ENCODE data around the gene LENG8.
"Not testable (repeated sequence)": the region's sequence is repeated elsewhere in the genome, so short reads cannot be mapped to it uniquely, and the experiment has no call there.

The LENG8 gene

DNA sequence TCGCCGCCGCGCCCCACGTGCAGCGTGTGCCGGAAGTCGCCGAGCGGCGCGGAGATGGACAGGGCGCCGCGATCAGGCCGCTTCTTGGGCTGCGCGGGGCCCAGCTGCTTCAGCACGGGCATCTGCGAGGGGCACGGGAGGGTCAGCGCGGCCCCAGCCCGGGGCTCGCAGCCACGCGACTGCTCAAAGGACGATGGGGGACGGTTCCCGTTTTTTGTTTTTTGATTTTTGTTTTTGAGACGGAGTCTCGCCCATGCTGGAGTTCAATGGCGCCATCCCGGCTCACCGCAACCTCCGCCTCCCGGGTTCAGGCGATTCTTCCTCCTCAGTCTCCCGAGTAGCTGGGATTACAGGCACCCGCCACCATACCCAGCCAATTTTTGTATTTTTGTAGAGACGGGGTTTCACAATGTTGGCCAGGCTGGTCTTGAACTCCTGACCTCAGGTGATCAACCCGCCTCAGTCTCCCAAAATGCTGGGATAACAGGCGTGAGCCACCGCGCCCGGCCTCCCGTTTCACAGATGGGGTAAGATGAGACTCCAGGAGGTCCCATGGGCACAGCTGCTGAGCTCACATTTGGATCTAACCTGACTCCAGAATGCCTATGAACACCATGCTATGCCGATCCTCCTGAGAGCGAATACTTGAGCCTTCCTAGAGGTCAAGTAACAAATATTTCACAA is 16.6 kb downstream of the LENG8 start:
- Histone ChIP-seq H3K36me3 (ENCODE audit: control insufficient read depth in 2 of 2, insufficient read depth in 1 of 2, low read length in 2 of 2) (peaks cover 10 to 20% of the 10 kb centered on the region in 2 experiments), H3K27ac (ENCODE audit: extremely low read depth, low read depth, low read length) (no peak overlapping the region), H3K9me3 (ENCODE audit: control insufficient read depth, insufficient read depth, low read depth, low read length) (no peaks in the 10 kb centered on the region), H3K4me1 (ENCODE audit: control insufficient read depth, insufficient read depth, low read length) (peaks cover 7% of the 10 kb centered on the region; the same call in 1 of the 2 replicates), H3K4me3 (ENCODE audit: low read depth, low read length) (no peak overlapping the region)
- TF ChIP-seq, protein P1, sequence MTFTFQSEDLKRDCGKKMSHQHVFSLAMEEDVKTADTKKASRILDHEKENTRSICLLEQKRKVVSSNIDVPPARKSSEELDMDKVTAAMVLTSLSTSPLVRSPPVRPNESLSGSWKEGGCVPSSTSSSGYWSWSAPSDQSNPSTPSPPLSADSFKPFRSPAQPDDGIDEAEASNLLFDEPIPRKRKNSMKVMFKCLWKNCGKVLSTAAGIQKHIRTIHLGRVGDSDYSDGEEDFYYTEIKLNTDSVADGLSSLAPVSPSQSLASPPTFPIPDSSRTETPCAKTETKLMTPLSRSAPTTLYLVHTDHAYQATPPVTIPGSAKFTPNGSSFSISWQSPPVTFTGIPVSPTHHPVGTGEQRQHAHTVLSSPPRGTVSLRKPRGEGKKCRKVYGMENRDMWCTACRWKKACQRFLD (tag by site-specific recombination; IDR thresholded peaks at IDR 0.05), result no peak
- no peak for TF ChIP-seq ZNF324 (tag by site-specific recombination; IDR thresholded peaks at IDR 0.05)
- no peak for TF ChIP-seq ZNF426 (tag by site-specific recombination; IDR thresholded peaks at IDR 0.05)
- TF ChIP-seq, protein P2, sequence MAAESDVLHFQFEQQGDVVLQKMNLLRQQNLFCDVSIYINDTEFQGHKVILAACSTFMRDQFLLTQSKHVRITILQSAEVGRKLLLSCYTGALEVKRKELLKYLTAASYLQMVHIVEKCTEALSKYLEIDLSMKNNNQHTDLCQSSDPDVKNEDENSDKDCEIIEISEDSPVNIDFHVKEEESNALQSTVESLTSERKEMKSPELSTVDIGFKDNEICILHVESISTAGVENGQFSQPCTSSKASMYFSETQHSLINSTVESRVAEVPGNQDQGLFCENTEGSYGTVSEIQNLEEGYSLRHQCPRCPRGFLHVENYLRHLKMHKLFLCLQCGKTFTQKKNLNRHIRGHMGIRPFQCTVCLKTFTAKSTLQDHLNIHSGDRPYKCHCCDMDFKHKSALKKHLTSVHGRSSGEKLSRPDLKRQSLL (tag by site-specific recombination; IDR thresholded peaks at IDR 0.05), result no peak
- no peak for TF ChIP-seq ZBTB48 (tag by site-specific recombination; IDR thresholded peaks at IDR 0.05)
- no peak for TF ChIP-seq ZNF561 (tag by site-specific recombination; IDR thresholded peaks at IDR 0.05; ENCODE audit: borderline replicate concordance)
- no peak for TF ChIP-seq MEIS1 (CRISPR knock-in tag; IDR thresholded peaks at IDR 0.05; ENCODE audit: borderline replicate concordance)
- no peak for TF ChIP-seq ZNF292 (tag by site-specific recombination; IDR thresholded peaks at IDR 0.05; ENCODE audit: borderline replicate concordance, low read depth)
- no peak for TF ChIP-seq ZNF175 (tag by site-specific recombination; IDR thresholded peaks at IDR 0.05)
- TF ChIP-seq, protein P3, sequence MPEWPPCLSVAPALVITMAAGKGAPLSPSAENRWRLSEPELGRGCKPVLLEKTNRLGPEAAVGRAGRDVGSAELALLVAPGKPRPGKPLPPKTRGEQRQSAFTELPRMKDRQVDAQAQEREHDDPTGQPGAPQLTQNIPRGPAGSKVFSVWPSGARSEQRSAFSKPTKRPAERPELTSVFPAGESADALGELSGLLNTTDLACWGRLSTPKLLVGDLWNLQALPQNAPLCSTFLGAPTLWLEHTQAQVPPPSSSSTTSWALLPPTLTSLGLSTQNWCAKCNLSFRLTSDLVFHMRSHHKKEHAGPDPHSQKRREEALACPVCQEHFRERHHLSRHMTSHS (tag by site-specific recombination; IDR thresholded peaks at IDR 0.05), result no peak
- TF ChIP-seq ZNF76 (tag by site-specific recombination; IDR thresholded peaks at IDR 0.05; ENCODE audit: borderline replicate concordance, low read depth), result no peak
- TF ChIP-seq, protein P4, sequence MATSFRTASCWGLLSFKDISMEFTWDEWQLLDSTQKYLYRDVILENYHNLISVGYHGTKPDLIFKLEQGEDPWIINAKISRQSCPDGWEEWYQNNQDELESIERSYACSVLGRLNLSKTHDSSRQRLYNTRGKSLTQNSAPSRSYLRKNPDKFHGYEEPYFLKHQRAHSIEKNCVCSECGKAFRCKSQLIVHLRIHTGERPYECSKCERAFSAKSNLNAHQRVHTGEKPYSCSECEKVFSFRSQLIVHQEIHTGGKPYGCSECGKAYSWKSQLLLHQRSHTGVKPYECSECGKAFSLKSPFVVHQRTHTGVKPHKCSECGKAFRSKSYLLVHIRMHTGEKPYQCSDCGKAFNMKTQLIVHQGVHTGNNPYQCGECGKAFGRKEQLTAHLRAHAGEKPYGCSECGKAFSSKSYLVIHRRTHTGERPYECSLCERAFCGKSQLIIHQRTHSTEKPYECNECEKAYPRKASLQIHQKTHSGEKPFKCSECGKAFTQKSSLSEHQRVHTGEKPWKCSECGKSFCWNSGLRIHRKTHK (tag by site-specific recombination; IDR thresholded peaks at IDR 0.05), result no peak
- TF ChIP-seq ZEB2 (tag by site-specific recombination; IDR thresholded peaks at IDR 0.05), result no peak
- TF ChIP-seq, protein P5, sequence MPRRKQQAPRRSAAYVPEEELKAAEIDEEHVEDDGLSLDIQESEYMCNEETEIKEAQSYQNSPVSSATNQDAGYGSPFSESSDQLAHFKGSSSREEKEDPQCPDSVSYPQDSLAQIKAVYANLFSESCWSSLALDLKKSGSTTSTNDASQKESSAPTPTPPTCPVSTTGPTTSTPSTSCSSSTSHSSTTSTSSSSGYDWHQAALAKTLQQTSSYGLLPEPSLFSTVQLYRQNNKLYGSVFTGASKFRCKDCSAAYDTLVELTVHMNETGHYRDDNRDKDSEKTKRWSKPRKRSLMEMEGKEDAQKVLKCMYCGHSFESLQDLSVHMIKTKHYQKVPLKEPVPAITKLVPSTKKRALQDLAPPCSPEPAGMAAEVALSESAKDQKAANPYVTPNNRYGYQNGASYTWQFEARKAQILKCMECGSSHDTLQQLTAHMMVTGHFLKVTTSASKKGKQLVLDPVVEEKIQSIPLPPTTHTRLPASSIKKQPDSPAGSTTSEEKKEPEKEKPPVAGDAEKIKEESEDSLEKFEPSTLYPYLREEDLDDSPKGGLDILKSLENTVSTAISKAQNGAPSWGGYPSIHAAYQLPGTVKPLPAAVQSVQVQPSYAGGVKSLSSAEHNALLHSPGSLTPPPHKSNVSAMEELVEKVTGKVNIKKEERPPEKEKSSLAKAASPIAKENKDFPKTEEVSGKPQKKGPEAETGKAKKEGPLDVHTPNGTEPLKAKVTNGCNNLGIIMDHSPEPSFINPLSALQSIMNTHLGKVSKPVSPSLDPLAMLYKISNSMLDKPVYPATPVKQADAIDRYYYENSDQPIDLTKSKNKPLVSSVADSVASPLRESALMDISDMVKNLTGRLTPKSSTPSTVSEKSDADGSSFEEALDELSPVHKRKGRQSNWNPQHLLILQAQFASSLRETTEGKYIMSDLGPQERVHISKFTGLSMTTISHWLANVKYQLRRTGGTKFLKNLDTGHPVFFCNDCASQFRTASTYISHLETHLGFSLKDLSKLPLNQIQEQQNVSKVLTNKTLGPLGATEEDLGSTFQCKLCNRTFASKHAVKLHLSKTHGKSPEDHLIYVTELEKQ (tag by site-specific recombination; IDR thresholded peaks at IDR 0.05; ENCODE audit: borderline replicate concordance), result no peak
- TF ChIP-seq OVOL3 (tag by site-specific recombination; IDR thresholded peaks at IDR 0.05), result no peak
- TF ChIP-seq, protein P6, sequence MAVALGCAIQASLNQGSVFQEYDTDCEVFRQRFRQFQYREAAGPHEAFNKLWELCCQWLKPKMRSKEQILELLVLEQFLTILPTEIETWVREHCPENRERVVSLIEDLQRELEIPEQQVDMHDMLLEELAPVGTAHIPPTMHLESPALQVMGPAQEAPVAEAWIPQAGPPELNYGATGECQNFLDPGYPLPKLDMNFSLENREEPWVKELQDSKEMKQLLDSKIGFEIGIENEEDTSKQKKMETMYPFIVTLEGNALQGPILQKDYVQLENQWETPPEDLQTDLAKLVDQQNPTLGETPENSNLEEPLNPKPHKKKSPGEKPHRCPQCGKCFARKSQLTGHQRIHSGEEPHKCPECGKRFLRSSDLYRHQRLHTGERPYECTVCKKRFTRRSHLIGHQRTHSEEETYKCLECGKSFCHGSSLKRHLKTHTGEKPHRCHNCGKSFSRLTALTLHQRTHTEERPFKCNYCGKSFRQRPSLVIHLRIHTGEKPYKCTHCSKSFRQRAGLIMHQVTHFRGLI (tag by site-specific recombination; IDR thresholded peaks at IDR 0.05), result no peak
- TF ChIP-seq BCL11A (tag by site-specific recombination; IDR thresholded peaks at IDR 0.05; ENCODE audit: low read depth), result no peak
- no peak for TF ChIP-seq ZNF600 (tag by site-specific recombination; IDR thresholded peaks at IDR 0.05)
- TF ChIP-seq HOXA7 (CRISPR knock-in tag; IDR thresholded peaks at IDR 0.05; ENCODE audit: borderline replicate concordance), result no peak
- no peak for TF ChIP-seq GLIS1 (tag by site-specific recombination; IDR thresholded peaks at IDR 0.05)
- CTCF ChIA-PET, result no interaction called here
- POLR2A ChIA-PET, result interaction anchor here (0.5 to 1.6 kb wide), 3 partner anchors 16 to 37 kb away, joined by 4 to 10 read pairs (median 4); partner anchors contain the start of gene LENG8

DNA sequence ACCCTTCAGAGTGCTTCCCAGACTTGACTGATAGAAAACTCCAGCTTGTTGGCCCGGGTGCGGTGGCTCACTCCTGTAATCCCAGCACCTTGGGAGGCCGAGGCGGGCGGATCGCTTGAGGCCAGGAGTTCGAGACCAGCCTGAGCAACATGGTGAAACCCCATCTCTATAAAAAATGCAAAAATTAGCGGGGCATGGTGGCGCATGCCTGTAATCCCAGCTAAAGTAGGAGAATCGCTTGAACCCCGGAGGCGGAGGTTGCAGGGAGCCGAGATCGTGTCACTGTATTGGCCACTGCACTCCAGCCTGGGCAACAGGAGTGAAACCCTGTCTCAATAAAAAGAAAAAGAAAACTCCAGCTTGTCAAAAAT is 17.1 kb downstream of the LENG8 start:
- H3K4me1 ChIP-seq (ENCODE audit: control insufficient read depth, insufficient read depth, low read length), result not testable (repeated sequence)

More for the DNA sequence above, 17.1 kb downstream of the LENG8 start:
- H3K36me3 ChIP-seq (ENCODE audit: control insufficient read depth in 2 of 2, insufficient read depth in 1 of 2, low read length in 2 of 2), result peaks cover 10 to 15% of the 10 kb centered on the region in 2 experiments
- POLR2A ChIA-PET, result interaction anchor here (0.6 to 1.6 kb wide), 2 partner anchors 17 to 22 kb away, joined by 4 to 10 read pairs; partner anchors contain the start of gene LENG8
- H3K4me3 ChIP-seq (ENCODE audit: low read depth, low read length); H3K27ac ChIP-seq (ENCODE audit: extremely low read depth, low read depth, low read length); CTCF ChIA-PET; H3K9me3 ChIP-seq (ENCODE audit: control insufficient read depth, insufficient read depth, low read depth, low read length): not testable (repeated sequence)

Data from HEK293 (cell line).